Dedifferentiated amniotic fluid mesenchymal stem cell (primary cell): ENCODE data around the gene VPS13D.
A peak's percentile ranks its signal among the peaks of the same experiment; 100 is the strongest.

ENCODE experiments used
- DNase-seq: peaks from one replicate; pipeline ENCODE4 v3.0.0-alpha.2; 2016; ENCODE audit errors: extremely low spot score

Gene VPS13D

GRCh38 chr1:12540580-12541273 is 310.9 kb downstream of the VPS13D start:
- no peak for DNase-seq

GRCh38 chr1:12541274-12542137 is 311.7 kb downstream of the VPS13D start:
- no peak for DNase-seq

GRCh38 chr1:12542138-12542465 is 312.3 kb downstream of the VPS13D start:
- DNase-seq, result no peak

- no peak for DNase-seq
Measured at GRCh38 chr1:12542616-12543592, 313.1 kb downstream of the VPS13D start.

- no peak for DNase-seq
Measured at GRCh38 chr1:12543740-12544154, 313.9 kb downstream of the VPS13D start.

- no peak for DNase-seq
Measured at GRCh38 chr1:12544357-12544756, 314.5 kb downstream of the VPS13D start.

GRCh38 chr1:12544992-12545391 is 315.2 kb downstream of the VPS13D start:
- DNase-seq, result no peak

- DNase-seq, result no peak
Measured at GRCh38 chr1:12546771-12547585, 317.1 kb downstream of the VPS13D start.

GRCh38 chr1:12547586-12548225 is 317.9 kb downstream of the VPS13D start:
- DNase-seq, result no peak

GRCh38 chr1:12548279-12548972 is 318.6 kb downstream of the VPS13D start:
- DNase-seq, result no peak

GRCh38 chr1:12548973-12549459 is 319.2 kb downstream of the VPS13D start:
- no peak for DNase-seq

- peak; percentile 55 for DNase-seq
Measured at GRCh38 chr1:12549460-12550349, 319.9 kb downstream of the VPS13D start.

GRCh38 chr1:12551584-12551983 is 321.8 kb downstream of the VPS13D start:
- no peak for DNase-seq

GRCh38 chr1:12552111-12552888 is 322.5 kb downstream of the VPS13D start:
- no peak for DNase-seq

- DNase-seq, result no peak
Measured at GRCh38 chr1:12552951-12553921, 323.4 kb downstream of the VPS13D start.

- no peak for DNase-seq
Measured at GRCh38 chr1:12553963-12554362, 324.1 kb downstream of the VPS13D start.
